Vagina (tissue), 2 donors: ENCODE results near the gene PIP4K2C. TPM values are rescaled to one million over a fixed set of nuclear protein-coding genes. Genes with fewer than 3 reads are reported as not detected.
A peak's percentile ranks its signal among the peaks of the same experiment; 100 is the strongest.

Experiments
- DNase-seq, 2 donors: peaks; one replicate each; pipeline ENCODE4 v3.0.0-alpha.2; 2017; ENCODE audit errors: extremely low spot score in 2 of 2
- H3K27ac ChIP-seq: fragments of 200-600 bp; sonication (generic); one replicate; pipeline ENCODE4 v1.5.1; 2019
- H3K27me3 ChIP-seq: fragments of 200-600 bp; sonication (generic); one replicate; pipeline ENCODE4 v1.5.1; 2019
- H3K36me3 ChIP-seq, 2 donors: fragments of 200-600 bp; sonication (generic); one replicate each; pipeline ENCODE4 v1.5.1; 2017 to 2019
- H3K4me1 ChIP-seq: fragments of 200-600 bp; sonication (generic); one replicate; pipeline ENCODE4 v1.5.1; 2019
- H3K4me3 ChIP-seq, 2 donors: fragments of 200-600 bp; sonication (generic); 1 replicate in 1 of 2; 2 replicates in 1 of 2; pipeline ENCODE4 v1.5.1; 2016 to 2019
- H3K9me3 ChIP-seq: fragments of 200-600 bp; sonication (generic); one replicate; pipeline ENCODE4 v1.5.1; 2019
- CTCF ChIP-seq, 3 experiments: fragments of 450-650 bp in 2 of 3; fragments of 200-600 bp in 1 of 3; sonication (generic) in 1 of 3; IDR thresholded peaks; one replicate each; pipeline ENCODE4 v1.5.1; 2017 to 2019; ENCODE audit warnings: antibody characterized with exemption in 3 of 3, mild to moderate bottlenecking in 2 of 3, moderate library complexity in 2 of 3
- POLR2A ChIP-seq, 2 donors: fragments of 450-650 bp; IDR thresholded peaks; one replicate each; pipeline ENCODE4 v1.6.1; 2017; ENCODE audit warnings: antibody characterized with exemption in 2 of 2, mild to moderate bottlenecking in 2 of 2, moderate library complexity in 2 of 2
- POLR2AphosphoS5 ChIP-seq, 2 donors: sonication (generic); formaldehyde crosslinking; IDR thresholded peaks; one replicate each; pipeline ENCODE4 v1.9.0; 2017; ENCODE audit warnings: antibody characterized with exemption in 2 of 2, mild to moderate bottlenecking in 2 of 2, low read depth in 1 of 2; ENCODE audit not compliant: insufficient read depth in 1 of 2
- intact Hi-C: fragments of 100-400 bp; cut with DNase I; formaldehyde crosslinking; loops from one replicate; pipeline ENCODE4 v1.15.1; 2023
- total RNA-seq: library from RNA; depleted of rRNA; stranded (reverse); fragments of >200 nt; gene quantifications from one replicate; pipeline ENCODE4 v1.2.3, GENCODE V29; 2016

The PIP4K2C gene
- total RNA-seq, 1 donor from 2014 or later, result 16.7 TPM

- H3K4me1 ChIP-seq, result peaks cover 35% of the 10 kb centered on the region
- TF ChIP-seq CTCF (IDR thresholded peaks at IDR 0.05) (no peak), POLR2AphosphoS5 (IDR thresholded peaks at IDR 0.05; ENCODE audit: insufficient read depth in 1 of 2, low read depth in 1 of 2) (no peak), POLR2A (IDR thresholded peaks at IDR 0.05) (no peak)
- no peak overlapping the region for H3K4me3 ChIP-seq
- no peaks in the 10 kb centered on the region for H3K36me3 ChIP-seq
- H3K9me3 ChIP-seq, result no peaks in the 10 kb centered on the region
- peak overlapping the region; percentile 7 for H3K27ac ChIP-seq
- H3K27me3 ChIP-seq, result no peaks in the 10 kb centered on the region
- DNase-seq, result no peak
- intact Hi-C loops, result loop anchor here (5.0 kb wide), 1 partner anchor 1990 kb away; the partner anchor contains the start of gene SLC16A7
Observed at GRCh38 chr12:57606821-57607220, 15.8 kb downstream of the PIP4K2C start.

- no peak for DNase-seq
- H3K4me3 ChIP-seq, result no peak overlapping the region
- intact Hi-C loops, result loop anchor here (5.0 kb wide), 1 partner anchor 1989 kb away; the partner anchor contains the start of gene SLC16A7
- no peaks in the 10 kb centered on the region for H3K36me3 ChIP-seq
- TF ChIP-seq POLR2AphosphoS5 (IDR thresholded peaks at IDR 0.05; ENCODE audit: insufficient read depth in 1 of 2, low read depth in 1 of 2) (no peak), CTCF (IDR thresholded peaks at IDR 0.05) (no peak), POLR2A (IDR thresholded peaks at IDR 0.05) (no peak)
- no peak overlapping the region for H3K27ac ChIP-seq
- peaks cover 46% of the 10 kb centered on the region for H3K4me1 ChIP-seq
- no peaks in the 10 kb centered on the region for H3K9me3 ChIP-seq
- H3K27me3 ChIP-seq, result no peaks in the 10 kb centered on the region
Observed at GRCh38 chr12:57607958-57608663, 17.1 kb downstream of the PIP4K2C start.

- Histone ChIP-seq H3K4me1 (peaks cover 35% of the 10 kb centered on the region), H3K9me3 (no peaks in the 10 kb centered on the region), H3K36me3 (no peaks in the 10 kb centered on the region), H3K27me3 (no peaks in the 10 kb centered on the region), H3K27ac (peak overlapping the region; percentile 92), H3K4me3 (peak overlapping the region; percentile 62 to 63)
- no peak for TF ChIP-seq POLR2AphosphoS5 (IDR thresholded peaks at IDR 0.05; ENCODE audit: insufficient read depth in 1 of 2, low read depth in 1 of 2)
- TF ChIP-seq POLR2A (IDR thresholded peaks at IDR 0.05), result no peak
- no peak for TF ChIP-seq CTCF (IDR thresholded peaks at IDR 0.05)
- intact Hi-C loops, result loop anchor here (5.0 kb wide), 1 partner anchor 1988 kb away; the partner anchor contains the start of gene SLC16A7
- no peak for DNase-seq
Observed at GRCh38 chr12:57609101-57609780, 18.2 kb downstream of the PIP4K2C start.

GRCh38 chr12:57609781-57610553 is 19.0 kb downstream of the PIP4K2C start:
- TF ChIP-seq POLR2AphosphoS5 (IDR thresholded peaks at IDR 0.05; ENCODE audit: insufficient read depth in 1 of 2, low read depth in 1 of 2) (no peak), POLR2A (IDR thresholded peaks at IDR 0.05) (no peak), CTCF (IDR thresholded peaks at IDR 0.05) (no peak)
- DNase-seq, result no peak
- peak overlapping the region; percentile 62 to 63 for H3K4me3 ChIP-seq
- H3K9me3 ChIP-seq, result no peaks in the 10 kb centered on the region
- peak overlapping the region; percentile 92 for H3K27ac ChIP-seq
- H3K36me3 ChIP-seq, result no peaks in the 10 kb centered on the region
- H3K27me3 ChIP-seq, result no peaks in the 10 kb centered on the region
- H3K4me1 ChIP-seq, result peaks cover 28% of the 10 kb centered on the region
- intact Hi-C loops, result loop anchor here (5.0 kb wide), 1 partner anchor 1987 kb away; the partner anchor contains the start of gene SLC16A7
